ENCODE measurements around the gene EYS.
"Not testable (repeated sequence)": the region's sequence is repeated elsewhere in the genome, so short reads cannot be mapped to it uniquely, and the experiment has no call there.

Gene EYS

DNA sequence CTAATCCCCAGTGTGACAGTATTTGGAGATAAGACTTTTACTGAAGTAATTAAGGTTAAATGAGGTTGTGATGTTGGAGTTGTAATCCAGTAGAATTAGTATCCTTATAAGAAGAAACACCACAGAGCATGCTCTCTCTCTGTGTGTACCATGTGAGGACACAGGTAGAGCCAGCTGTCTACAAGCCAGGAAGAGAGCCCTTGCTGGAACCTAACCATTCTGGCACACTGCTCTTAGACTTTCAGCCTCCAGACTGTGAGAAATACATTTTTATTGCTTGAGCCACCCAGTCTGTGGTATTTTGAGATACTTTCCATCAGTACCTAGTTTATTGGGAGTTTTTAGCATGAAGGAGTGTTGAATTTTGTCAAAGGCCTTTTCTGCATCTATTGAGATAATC is 1961.2 kb downstream of the EYS start:
- DNase-seq, result no peak

DNA sequence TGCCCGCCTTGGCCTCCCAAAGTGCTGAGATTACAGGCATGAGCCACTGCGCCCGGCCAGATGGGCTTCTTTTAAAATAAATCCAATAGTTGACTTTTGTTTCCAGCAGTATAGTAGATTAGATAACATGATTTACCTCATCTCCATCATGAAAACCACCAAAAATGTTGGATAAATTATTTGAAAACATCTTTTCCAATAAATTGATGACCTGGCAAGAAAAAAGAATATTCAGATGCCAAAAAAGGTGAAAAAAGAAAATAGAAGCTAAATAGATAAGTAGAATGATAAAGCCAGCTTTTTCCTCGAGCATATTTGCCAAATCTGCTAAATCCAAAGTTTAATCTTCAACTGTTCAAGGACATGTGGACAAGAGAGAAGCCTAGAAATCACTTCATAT is 1962.2 kb downstream of the EYS start:
- DNase-seq, result no peak

DNA sequence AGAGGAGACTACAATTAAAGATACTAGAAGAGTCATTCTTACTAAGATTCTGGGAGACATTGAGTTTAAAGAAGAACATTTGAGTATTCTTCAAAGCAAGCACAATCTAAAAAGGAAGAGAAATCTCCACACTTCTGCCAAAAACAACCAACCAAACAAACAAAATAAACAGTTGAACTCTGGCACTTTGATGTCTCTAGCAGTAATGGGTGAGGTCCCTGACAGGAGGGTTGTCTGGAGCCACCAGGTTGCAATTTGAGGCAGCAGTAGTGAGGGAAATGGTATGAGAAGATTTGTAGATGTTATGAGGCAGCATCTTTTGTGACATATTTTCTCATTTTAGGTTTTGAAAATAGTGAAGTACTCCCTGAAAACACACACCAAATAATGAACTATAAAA is 1963.3 kb downstream of the EYS start:
- no peak for DNase-seq

DNA sequence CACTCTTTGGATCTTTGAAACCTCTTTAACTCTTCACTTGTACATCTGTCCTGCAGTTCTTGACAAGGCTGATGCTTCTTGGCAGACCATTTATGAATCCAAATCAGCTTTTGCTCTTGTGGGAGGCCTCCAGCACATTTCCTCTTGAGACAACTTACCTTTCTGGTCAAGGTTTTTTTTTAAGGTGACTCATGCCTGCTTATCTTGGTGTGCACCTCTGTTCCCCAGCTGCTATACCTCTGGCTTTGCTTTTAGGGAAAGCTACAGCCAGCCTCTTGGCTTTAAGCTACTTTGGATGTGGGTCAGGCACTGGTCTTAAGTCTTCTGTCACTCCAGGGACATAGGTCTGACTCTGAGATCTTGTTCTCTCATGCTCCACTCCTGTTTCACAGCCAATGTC is 1965.0 kb downstream of the EYS start:
- DNase-seq, result no peak

DNA sequence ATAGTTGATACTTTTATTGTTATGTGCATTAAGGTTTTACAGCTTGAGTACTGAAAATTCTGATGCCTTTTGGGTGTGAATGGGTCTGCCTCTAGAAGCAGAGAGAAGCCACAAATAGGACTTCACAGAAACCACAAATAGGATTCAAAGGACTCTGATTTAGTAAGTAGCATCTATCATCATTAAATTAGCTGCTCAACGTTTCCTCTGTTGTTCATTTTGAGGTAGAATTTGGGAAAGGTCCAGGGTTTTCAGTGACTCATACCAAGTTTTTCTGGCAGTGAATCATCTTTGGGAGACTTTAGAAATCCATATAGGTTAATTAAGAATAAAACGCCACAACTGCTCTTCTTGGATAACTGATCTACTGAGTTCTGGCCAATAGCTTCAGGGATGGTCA is 1966.3 kb downstream of the EYS start:
- no peak for DNase-seq

DNA sequence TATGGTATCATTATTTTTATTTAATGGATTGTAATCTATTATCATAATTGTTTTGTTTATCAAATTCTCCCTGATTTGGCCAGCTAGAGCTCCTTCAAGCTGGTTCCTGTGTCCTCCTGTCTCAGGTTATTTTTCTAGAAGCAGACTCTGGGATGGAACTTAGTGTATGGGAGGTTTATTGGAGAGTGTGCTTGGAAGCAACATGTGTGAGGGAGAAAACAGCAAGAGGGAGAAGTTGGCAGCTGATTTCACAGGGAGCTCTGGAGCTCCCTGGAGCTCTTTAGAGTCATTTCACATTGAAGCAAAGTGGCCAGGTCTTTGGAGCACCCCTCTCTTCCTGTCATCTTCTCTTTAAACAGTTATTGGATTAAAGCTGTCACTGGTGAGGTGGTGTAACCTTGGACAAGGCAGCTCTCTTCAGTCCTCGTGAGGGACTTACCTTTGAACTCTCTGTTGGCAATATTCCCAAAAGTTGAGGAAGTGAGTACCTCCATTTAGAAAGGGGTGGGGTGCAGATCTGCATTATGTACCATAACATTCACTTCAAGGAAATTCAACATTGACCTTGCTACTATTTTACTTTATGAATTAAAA is 1967.8 kb downstream of the EYS start:
- DNase-seq, result no peak

DNA sequence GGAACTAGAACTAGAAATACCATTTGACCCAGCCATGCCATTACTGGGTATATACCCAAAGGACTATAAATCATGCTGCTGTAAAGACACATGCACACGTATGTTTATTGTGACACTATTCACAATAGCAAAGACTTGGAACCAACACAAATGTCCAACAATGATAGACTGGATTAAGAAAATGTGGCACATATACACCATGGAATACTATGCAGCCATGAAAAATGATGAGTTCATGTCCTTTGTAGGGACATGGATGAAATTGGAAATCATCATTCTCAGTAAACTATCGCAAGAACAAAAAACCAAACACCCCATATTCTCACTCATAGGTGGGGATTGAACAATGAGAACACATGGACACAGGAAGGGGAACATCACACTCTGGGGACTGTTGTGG is 1968.8 kb downstream of the EYS start:
- DNase-seq, result not testable (repeated sequence)

DNA sequence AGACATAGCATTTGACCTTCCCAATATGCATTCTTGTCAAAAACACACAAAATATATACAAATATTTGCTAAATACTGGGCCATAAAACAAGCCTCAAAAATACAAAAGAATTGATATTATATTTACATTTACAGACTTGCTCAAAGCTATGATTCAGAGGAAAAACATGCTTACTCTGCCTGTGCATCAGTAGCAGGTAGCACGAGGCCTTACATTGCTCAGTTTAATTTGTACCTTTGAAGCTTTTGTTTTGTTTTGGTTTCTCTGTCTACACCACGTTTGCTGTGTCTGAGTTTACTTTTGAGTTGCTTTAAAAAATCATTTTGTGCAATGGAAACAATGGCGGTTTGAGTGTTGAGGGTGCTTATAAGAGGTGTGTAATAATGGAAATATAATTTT is 1972.1 kb downstream of the EYS start:
- no peak for DNase-seq

DNA sequence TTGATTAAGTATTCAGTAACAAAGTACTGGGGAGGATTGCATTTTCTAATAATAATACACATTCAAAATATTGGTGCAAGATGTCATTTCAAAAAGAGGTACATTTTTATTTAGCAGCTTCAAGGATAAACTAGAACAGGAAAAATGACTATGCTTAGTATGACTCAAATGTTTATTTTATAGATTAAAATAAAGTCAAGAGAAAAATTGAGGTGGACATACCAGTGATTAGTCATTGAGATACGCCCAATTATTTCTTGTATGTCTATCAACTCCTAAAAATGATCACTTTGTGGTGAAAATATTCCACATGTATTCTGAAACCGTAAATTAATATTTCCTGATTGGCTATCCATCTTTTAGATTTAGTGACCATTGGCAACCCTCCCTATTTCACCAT is 1974.7 kb downstream of the EYS start:
- no peak for DNase-seq

DNA sequence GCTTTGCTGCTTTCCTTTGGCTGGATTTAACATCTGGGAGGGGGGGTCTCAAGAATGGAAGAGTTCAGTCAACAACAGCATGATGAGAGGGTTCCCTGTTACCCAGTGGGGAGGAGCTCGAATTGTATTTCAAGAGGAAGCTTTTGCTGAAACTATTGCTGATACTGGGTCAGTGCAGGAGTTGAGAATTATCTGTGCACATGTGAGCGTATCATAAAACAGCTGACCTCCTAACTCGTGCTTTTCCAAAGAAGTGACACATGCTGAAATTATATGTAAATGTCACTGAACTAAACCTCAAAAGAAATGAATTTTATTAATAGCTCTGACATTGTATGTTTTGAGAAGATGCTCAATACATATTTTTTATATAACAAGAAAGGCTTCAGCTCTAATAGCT is 1975.1 kb downstream of the EYS start:
- DNase-seq, result no peak

DNA sequence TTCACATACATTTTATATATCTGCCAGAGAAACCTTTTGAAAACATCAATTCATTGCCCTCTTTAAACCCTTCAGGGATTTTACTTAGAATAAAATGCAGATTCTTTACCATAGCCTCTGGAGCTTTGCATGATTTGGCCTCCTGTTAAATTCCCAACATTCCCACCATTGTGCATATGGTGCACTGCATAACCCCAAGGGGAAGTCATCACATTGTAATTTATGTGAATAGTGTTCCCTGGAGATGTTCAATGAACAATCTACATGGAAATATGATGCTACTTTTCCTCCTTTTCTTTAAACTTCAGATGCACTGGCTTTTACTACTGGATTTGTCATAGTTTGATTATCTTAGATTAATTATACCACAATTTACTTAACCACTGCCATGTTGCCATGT is 1976.7 kb downstream of the EYS start:
- DNase-seq, result no peak

DNA sequence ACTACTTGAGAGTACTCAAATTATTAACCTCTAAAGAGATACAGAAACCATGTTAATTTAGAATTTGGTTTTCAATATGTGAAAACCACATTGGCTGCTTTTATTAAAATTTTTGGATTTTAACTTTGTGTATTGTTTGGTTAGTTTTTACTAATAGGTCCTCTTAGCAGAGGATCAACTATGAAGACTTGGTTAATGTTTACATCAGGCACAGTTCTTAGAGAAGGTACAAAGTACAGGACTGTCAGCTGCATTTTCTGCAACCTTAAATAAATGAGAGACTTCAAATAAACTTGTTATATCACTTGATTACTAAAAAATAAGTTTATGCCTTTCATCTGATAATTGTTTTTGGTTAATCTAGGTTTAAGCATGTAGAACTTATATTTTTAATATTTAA is 1982.3 kb downstream of the EYS start:
- no peak for DNase-seq

DNA sequence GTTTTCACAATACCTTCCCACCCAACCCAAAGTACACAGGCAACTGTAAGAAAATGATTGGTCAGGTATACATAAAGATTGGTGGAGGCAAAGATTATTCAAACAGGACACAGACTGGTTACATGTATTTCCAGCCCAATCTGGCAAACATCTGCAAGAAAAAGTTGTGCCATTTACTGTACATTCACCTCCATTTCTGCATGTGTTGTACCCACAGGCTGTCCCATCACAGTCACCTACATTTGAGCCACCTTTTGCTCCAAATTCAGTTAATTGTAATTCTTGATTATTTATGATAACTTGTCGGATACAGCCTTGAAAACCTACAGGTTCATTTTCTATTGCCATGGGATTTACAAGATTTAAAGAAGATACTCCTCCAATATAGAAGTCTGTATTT is 1985.8 kb downstream of the EYS start:
- no peak for DNase-seq

DNA sequence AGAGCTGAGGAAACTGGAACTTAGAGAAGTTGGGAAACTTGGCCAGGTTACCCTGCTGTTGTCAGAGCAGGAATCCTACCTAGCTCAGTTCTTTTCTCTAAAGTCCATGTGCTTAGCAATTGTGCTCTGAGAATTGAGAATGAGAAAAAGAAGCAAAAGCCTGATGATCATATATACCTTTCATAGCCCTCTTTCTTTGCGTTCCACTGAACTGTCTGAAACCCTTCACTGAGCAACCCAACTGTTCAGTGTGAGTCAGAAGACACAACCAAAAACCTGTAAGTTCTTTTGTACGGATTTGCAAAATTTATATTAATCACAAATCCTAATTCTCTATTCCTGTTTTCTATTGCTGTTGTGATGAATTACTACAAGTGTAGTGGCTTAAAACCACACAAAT is 1990.9 kb downstream of the EYS start:
- DNase-seq, result no peak

DNA sequence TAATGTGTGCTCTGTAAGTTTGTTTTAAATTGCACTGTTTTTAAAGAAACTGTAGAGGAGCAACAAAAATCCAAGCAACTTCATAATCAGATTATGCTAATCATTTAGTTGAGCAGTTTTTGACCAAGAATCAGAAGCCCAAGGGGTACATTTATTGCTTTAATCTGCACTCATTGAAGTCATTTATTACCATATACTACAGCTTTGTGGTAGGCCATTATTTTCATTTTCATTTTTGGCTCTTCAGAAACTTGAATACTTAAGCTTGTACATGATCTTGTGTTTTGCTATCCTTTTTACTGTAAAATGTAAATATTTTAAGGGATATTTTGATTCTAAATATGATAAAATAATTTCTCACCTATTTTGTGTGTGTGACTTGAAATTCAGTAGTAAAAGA is 1992.9 kb downstream of the EYS start:
- DNase-seq, result no peak

DNA sequence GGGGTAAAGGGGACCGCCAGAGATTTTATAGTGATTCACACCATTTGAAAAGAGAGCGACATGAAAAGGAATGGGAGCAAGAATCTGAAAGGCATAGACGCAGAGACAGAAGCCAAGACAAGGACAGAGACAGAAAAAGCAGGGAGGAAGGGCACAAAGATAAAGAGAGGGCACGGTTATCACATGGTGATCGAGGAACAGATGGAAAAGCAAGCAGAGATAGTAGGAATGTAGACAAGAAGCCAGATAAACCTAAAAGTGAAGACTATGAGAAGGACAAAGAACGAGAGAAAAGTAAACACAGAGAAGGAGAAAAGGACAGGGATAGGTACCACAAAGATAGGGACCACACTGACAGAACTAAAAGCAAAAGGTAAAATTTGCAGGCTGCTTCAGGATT is 1993.7 kb downstream of the EYS start:
- DNase-seq, result no peak

DNA sequence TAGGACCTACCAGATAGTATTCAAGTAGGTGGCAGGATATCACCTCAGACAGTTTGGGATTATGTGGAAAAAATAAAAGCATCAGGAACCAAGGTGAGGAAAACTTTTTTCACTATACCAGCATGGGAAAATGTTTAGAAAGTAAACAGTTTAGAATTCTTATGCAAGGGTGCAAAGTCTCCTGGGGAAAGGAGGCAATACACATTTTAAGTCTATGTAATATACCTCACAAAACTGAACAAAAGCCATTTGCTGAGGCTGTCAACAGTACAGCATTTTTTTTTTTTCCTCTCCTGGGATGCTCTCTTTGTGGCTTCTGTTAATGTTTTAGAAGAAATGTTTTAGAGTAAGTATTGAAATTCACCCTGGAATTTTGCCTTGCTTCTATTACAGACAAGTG is 1997.9 kb downstream of the EYS start:
- DNase-seq, result no peak

DNA sequence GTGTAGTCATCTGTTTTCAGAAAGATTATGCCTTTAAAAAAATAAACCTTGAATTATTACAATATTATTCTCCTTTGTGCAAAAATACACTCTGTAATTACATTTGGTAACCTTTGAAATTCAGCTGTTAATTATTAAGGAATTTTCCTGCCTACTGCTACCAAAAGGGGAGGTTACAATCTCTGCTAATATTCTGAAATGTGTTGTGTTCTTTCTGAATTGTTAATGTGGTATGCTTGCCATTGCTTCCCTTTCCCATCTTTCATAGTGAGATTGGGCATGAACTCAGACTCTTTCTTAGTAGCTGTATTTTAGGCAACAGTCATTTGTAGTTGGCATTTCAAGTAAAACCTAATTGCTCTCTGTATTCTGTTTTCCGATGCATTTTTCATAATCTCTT is 1998.4 kb downstream of the EYS start:
- no peak for DNase-seq

DNA sequence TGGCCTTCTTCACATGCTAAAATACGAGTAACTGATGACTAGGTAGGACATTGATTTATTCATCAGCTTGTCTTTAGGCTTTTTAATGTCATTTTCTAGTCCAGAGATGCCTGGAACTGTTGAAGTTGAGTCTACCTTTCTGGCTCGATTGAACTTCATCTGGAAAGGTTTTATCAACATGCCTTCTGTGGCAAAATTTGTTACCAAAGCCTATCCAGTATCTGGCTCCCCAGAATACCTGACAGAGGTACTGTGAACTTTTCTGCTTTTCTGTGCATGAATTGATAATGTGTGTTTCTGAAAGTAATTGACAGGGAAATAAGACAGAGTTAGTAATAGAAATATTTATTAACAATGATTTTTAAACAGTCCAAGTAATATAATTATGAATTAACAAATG is 2000.4 kb downstream of the EYS start:
- DNase-seq, result no peak

DNA sequence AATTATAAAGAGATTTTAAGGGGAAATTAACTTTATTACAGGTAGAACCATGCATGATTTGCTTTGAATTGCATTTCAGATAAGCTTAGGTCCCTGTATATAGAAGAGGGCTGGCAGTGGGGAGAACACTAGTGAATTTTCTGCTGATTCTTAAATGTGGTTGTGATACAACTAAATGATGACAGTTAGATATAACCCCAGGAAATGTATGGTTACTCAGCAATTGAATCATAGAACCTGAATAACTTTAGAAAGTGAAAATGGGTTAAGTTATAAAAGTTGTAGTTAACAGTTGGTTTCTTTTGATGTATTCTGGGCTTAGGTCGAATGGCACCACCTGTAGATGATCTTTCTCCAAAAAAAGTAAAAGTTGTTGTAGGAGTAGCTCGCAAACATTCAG is 2001.3 kb downstream of the EYS start:
- no peak for DNase-seq

DNA sequence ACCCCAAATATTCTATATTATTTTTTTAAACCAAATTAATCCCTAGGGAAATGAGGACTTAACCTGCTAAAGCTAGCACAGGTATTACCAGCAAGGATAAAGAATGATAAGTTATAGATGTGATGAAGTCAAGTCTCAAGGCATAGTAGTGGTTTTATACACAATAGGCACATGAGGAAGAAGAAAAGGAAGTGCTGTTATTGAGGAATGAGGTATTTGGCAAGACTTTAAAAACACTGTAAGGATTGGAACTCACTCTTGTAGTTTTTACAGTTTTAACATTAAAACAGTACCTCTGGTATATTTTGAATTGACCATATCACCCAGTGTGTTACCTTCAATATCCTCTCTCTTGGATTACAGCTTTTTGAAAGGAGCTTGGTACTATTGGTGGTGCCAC is 2016.8 kb downstream of the EYS start:
- DNase-seq, result no peak

DNA sequence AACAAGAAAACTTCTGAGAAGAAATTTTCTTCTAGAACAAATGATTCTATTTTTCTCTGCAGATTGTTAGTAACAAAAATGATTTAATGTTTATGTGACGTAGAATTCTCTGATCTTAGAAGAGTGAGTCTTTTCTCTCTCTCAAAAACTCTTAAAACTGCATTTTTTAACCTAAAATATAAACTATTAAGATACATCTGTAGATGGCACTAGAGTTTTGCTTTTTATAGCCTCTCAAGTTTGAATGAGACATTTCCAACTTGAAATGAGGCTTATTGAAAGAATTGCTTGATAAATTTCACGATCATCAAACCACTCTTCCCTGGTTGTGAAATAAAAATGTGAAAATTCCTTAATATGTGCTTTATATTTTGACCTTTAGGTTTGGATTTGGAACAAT is 2017.6 kb downstream of the EYS start:
- DNase-seq, result no peak

DNA sequence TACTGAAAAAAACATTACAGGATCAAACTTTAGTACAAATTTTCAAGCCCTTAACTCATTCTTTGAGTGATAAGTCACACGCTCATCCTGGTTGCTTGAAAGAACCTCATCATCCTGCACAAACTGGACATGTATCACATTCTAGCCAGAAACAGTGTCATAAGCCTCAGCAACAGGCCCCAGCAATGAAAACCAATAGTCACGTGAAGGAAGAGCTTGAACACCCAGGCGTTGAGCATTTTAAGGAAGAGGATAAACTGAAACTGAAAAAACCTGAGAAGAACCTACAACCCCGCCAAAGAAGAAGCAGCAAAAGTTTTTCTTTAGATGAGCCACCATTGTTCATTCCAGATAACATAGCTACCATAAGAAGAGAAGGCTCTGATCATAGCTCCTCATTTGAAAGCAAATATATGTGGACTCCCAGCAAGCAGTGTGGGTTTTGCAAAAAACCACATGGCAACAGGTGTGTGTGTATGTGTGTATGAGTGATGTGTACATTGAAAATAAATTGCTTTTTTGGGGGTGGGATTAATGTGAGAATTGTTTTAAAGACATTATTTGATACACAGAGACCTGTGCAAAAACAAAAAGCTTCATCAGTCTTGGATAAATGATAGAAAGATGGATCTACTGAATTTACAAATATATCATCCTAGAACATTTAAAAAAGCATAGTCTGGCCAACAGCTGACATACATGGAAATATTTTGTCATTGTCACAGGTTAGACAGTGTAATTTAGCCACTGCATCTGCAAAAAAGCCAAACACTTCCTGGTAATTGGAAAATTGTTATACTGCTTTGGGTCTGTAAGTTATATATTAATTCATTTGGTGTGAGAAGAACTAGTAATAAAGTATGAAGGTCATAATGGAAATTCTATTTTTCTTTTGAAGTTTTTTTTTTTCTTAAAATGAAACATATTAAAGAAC is 2021.3 kb downstream of the EYS start:
- no peak for DNase-seq

DNA sequence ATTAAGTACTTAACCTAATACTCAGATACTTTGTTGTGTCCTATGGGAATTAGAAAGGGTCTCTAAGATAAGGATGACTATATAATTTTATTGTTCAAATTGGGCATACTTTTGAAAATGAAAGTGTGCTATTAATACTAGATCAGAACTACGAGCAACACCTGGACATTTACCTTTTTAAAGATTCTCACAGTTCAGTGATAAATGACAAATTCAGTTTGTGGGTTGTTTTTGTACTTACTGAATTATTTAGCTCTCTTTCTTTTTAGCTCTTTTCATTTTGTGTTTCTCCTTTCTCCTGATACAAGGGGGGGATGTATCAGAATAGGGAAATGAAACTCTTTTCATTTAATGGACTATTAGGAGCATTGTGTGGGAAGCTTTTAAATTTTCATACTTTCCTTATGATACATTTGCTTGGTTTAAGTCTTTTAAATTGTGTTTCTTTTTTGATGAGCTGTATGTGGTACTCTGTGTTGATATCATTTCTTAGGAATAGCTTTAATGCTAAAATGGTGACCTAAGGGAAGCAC is 2023.9 kb downstream of the EYS start:
- no peak for DNase-seq

DNA sequence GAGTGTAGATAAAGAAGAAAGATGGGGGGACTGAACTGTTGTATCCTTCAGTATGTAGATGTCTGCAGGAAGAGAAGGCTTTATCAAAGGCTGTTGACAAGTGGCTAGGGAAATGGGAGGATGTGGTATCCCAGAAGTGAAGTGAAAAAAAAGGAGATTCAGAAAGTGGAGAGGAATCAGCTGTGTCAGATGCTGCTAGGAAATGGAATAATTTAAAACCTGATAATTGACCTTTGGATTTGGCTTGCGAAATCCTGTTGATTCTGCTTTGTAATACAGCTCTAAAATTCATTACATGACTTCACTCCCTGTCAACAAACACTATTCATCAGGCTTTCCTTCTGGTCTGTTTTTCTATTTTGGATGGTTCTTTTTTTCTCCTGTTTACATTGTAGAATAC is 2029.7 kb downstream of the EYS start:
- DNase-seq, result no peak
